RPMI7951 (cell line): ENCODE results near the gene GINS3. TPM values are rescaled to one million over a fixed set of nuclear protein-coding genes. Genes with fewer than 3 reads are reported as not detected.

Source experiments
- DNase-seq: peaks from one replicate; pipeline ENCODE4 v3.0.0-alpha.2; 2012; ENCODE audit warnings: low read depth
- total RNA-seq: library from RNA; depleted of rRNA; stranded (reverse); fragments of >200 nt; shearing (Covaris generic); gene quantifications from 2 replicates; pipeline ENCODE4 v1.2.3, GENCODE V29; 2014

GINS3 gene
- total RNA-seq, 1 experiment from 2014 or later, result 17.3 TPM

DNA sequence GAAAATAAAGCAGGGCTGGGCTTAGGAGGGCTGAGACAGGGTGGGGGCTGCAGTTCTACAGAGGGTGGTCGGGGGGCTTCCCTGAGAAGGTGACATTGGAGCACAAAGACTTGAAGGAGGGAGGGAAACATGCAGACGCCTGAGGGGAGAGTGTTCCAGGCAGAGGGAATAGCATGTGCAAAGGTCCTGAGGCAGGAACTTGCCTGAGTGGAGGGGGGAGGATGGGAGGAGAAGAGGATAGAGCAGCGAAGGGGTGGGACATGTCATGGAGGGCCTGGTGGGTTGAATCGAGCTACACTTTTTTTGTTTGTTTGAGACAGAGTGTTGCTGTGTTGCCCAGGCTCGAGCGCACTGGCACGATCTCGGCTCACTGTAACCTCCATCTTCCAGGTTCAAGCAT is 33.0 kb downstream of the GINS3 start:
- DNase-seq, result no peak

DNA sequence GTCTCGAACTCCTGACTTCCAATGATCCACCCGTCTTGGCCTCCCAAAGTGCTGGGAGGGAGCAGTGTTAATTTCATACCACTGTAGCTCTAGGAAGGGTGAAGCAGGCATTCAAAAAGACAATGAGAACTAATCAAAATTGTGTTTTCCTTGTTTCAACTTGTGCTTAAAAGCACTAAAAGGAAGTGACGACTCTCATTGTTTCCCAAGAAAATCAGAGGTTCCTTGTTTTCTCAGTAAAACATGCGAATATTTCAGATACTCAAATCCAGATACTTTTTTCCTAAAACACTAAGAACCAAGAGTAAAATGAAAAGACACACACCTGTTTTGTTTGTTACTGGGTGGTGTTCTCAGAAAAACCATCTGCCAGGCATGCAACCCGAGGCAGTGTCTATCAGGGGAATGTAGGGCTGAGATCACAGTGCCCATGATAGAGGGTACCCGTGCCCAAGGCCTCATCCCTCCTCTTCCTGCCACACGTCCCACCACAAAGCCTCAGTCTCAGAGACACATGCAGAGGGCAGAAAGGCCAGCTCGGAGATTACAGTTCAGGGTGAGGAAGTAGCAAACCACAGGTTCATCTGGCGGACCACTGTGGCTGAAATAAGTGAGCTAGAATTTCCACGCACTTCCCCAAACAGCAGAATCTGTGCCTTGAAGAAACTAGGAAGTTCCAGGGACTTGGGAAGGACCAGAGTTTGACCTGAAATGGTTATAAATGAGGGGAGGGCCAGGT is 33.7 kb downstream of the GINS3 start:
- peak; percentile 58 for DNase-seq

- no peak for DNase-seq
These were observed 34.7 kb downstream of the GINS3 start for GRCh38 chr16:58426966-58427365.

GRCh38 chr16:58428621-58429542 is 36.6 kb downstream of the GINS3 start:
- peak; percentile 43 for DNase-seq

DNA sequence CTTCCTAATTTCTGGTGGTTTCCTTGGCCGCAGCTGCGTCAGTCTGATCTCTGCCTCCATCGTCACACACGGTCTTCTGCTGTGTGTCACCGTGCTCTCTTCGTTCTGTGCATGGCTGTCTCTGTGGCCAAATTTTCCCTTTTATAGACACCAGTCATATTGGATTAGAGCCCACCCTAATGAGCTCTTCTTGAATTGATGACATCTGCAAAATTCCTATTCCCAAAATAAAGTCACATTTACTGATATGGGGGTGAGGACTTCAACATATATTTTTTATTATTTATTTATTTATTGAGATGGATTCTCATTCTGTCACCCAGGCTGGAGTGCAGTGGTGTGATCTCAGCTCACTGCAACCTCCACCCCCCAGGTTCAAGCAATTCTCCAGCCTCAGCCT is 38.4 kb downstream of the GINS3 start:
- DNase-seq, result no peak

- DNase-seq, result no peak
These were observed 41.3 kb downstream of the GINS3 start for GRCh38 chr16:58433569-58433951.

- no peak for DNase-seq
These were observed 43.5 kb downstream of the GINS3 start for GRCh38 chr16:58435779-58436178.

DNA sequence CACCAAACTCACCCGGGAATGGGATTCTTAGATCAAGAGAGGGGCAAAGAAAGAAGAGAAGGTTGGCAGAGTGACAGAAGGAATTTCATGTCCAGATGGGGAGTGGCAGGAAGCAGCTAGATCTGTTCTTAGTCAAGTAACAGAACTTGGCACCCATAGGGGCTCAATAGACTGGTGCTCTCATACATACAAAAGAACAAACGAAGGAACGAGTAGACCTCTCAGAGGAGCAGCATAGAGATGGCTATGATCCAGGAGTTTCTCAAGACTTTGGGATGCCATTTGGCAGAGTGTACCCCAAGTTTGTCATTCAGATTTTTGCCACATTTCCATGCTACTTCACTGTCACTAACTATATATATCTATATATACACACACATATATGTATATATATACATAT is 47.9 kb downstream of the GINS3 start:
- DNase-seq, result no peak

- no peak for DNase-seq
These were observed 50.3 kb downstream of the GINS3 start for GRCh38 chr16:58442547-58442946.

DNA sequence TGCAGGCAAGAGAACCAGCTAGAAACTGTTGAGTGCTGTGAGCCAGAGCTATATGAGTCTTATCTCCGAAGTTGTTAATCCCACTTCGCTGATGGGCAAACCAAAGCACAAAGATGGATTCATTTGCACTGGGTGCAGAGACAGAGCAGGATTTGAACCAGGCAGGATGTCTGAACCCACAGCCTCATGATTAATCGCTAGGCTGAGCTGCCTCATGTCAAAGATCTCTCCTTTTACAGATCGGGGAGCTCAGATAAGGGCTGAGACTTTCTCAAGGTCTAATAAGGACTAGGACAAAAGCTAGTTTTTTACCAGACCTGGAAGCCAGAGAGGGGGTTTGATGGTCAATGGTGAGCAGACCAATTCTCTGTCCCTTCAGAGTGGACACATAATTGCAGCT is 51.5 kb downstream of the GINS3 start:
- DNase-seq, result no peak

DNA sequence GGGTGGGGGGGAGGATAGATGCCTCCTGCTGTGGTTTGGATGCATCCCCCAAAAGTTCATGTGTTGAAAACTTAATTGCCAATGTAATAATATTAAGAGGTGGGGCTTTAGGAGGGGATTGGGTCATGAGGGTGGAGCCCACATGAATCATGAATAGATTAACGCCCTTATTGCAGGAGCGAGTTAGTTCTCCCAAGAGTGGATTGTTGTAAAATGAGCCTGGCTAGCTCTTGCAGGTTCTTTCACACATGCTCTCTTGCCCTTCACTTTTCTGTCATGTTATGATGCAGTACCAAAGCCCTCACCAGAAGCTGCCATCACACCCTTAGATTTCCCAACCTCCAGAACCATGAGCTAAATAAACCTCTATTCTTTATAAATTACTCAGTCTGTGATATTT is 52.0 kb downstream of the GINS3 start:
- no peak for DNase-seq

DNA sequence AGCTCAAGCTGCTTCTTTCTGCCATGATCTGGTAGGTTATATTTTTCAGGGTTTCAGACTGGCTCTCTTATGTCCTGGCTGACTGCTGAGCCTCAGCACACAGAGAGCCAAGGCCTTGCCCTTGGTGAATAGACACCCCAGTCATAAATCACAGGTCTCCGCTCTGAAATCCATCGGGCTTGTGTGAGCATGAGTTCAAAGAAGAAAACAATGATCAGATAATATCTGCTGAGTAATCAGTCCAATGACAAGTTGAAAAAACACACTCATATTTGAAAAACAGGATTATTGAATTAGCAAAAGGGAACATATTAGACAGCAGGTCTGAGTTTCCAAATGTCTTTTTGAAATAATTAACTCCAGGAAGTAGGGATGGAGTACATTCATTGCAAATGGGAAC is 56.6 kb downstream of the GINS3 start:
- DNase-seq, result no peak

DNA sequence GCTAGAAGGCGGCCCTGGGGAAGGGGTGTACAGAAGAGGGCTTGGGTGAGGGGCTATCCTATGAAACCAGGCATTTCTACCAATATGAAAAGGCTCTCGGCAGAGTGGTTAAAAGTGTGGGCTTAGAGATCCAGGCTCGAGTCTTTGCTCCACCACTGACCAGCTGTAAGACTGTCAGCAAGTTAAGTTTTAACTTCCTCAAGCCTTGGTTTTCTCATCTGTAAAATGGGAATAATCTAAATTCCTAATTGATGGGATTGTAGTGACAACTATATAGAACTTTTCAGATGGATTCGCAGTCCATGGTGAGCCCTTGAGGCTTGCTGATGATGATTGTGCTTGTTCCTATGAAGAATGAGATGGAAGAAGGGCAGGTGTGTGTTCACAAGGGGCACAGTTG is 57.0 kb downstream of the GINS3 start:
- no peak for DNase-seq

DNA sequence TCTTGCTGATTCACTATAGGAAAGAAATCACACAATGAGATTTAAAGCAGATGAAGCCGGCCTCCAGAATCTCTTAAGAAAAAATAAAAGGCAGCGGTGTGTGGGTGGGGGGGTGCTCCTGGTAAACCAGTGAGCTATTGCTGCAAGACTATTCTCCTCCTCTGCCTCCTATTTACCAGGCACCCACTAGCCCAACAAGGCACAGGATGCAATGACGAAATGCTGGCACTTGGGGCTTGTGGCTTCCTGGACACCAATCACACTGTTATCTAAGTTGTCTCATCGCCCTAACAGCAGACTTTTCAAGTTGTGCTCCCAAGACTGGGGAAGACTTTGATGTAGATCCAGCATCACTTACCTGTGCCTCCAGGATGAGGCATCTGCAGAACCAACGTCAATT is 57.5 kb downstream of the GINS3 start:
- DNase-seq, result no peak

- no peak for DNase-seq
These were observed 58.3 kb downstream of the GINS3 start for GRCh38 chr16:58450590-58450989.

DNA sequence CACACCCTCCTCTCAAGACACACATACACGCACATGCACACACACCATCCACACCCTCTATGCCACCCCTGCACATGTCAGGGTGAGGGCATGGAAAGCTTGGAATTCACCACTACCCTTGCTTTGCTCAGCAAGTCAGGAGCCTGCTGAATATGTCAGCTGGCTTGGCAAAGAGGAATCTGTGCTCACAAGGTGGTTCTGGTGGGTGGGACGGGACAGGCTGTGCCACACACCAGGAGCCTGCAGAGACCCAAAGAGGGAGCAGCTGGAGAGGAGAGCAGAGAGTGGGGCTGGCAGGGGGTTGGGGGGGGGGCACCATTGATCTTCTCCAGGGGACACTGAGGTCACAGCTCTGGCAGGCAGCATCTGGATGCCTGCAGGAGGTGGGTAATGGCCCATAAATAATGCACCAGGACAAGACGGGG is 59.0 kb downstream of the GINS3 start:
- no peak for DNase-seq

GRCh38 chr16:58451945-58452401 is 59.7 kb downstream of the GINS3 start:
- peak; percentile 58 for DNase-seq

- DNase-seq, result no peak
These were observed 60.4 kb downstream of the GINS3 start for GRCh38 chr16:58452640-58453039.

DNA sequence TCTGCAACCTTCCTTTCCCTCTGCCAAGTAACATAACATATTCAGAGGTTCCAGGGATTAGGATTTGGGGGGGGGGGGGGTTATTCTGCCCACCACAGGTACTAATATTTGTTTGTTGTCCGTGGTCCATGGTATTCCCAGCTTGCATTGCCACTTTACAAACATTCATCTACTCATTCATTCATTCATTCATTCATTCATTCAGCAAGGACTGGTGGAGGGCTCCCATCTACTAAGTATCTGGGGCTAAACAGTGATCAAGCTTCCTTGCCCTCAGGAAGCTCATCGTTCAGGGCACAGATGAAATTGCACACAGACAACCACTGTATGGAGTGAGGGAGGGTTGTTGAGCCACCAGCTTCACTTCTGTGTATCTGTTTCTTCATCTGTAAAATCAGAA is 61.9 kb downstream of the GINS3 start:
- no peak for DNase-seq

DNA sequence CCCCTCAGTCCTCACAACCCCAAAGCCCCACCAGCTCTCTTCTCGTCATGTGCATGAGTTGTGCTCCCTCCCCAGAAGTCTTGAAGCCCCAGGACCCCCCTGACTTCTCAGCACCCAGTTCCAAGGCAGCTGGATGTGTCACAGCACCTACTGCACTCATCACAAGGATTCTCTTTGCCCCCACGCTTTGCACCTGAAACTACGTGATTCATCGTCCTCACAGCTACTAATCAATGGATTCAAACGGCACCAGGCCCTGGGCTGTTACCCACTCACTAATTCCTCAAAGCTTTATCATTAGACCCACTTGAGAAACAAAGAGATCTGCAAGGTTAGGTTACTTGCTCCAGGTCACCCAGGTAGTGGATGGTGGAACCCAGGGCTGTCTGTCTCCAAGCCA is 62.6 kb downstream of the GINS3 start:
- DNase-seq, result no peak
